GM12891 (cell line): ENCODE measurements around the gene TMEM52.

Experiments used
- DNase-seq: peaks from one replicate; pipeline ENCODE4 v3.0.0; 2011; ENCODE audit warnings: low spot score; ENCODE audit not compliant: insufficient read length
- FAIRE-seq: peaks from 2 replicates; lab custom pipeline; 2011; peaks lifted over from hg19 to GRCh38; lab: Jason Lieb, UNC
- PAX5 ChIP-seq: IDR thresholded peaks from 2 replicates; pipeline ENCODE4 v1.6.1; 2011; ENCODE audit warnings: low read length, moderate library complexity, mild to moderate bottlenecking; ENCODE audit not compliant: insufficient read depth, severe bottlenecking
- POLR2A ChIP-seq: IDR thresholded peaks from 2 replicates; pipeline ENCODE4 v1.6.1; 2011; ENCODE audit warnings: low read depth, low read length, control low read depth
- POLR2AphosphoS5 ChIP-seq: IDR thresholded peaks from 2 replicates; pipeline ENCODE4 v1.6.1; 2011; ENCODE audit warnings: low read depth, low read length, control low read depth
- POU2F2 ChIP-seq: IDR thresholded peaks from 2 replicates; pipeline ENCODE4 v1.6.1; 2011; ENCODE audit warnings: low read depth, mild to moderate bottlenecking, control low read depth, low read length, moderate library complexity
- SPI1 ChIP-seq: IDR thresholded peaks from 2 replicates; pipeline ENCODE4 v1.6.1; 2011; ENCODE audit warnings: low read depth, low read length, control low read depth
- TAF1 ChIP-seq: IDR thresholded peaks from 2 replicates; pipeline ENCODE4 v1.6.1; 2011; ENCODE audit warnings: low read depth, low read length, control low read depth

Gene TMEM52

DNA sequence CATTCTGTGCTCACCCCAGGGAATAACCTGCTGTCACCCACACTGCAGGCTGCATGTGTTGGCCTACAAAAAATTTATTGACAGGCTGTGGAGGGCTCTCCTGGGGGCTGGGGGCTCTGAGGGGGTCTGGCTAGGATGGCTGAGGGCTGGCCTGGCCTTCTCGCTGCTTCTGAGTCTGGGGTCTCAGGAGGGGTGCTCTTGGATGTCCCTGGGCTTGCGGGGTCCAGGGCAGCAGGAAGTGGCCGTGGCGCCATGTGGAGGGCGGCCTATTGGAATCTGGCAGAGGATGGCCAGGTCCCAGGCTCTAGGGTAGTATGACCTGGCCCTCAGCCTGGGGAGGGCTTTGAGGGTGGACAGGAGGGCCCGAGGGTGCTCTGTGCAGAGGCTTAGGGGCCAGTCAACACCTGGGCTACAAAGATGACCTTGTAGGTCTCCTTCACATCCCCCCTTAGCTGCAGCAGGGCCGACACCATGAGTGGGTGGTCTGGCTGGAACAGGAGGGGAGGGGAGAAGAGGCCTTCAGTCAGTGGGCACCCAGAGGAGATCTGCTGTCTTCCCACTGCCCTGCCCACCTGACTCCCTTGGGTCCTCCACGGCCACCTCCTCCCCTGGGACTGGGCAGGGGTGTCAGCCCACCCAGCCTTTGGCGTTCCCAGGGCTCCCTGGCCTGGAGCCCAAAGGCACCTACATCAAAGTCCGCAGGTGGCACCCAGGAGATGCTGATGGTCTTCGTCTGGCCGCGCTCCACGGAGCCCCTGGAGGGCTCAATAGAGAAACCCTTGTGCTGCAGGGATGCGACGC lies 3.0 kb upstream of the TMEM52 start:
- no peak for DNase-seq
- TF ChIP-seq TAF1 (no peak), SPI1 (no peak), POLR2AphosphoS5 (no peak), POLR2A (no peak), POU2F2 (no peak), PAX5 (no peak)
- no peak for FAIRE-seq

GRCh38 chr1:1921459-1921862 lies 2.4 kb upstream of the TMEM52 start:
- DNase-seq (no peak), FAIRE-seq (no peak)
- TF ChIP-seq PAX5 (no peak), POU2F2 (no peak), POLR2AphosphoS5 (no peak), POLR2A (no peak), TAF1 (no peak), SPI1 (no peak)

GRCh38 chr1:1920608-1921458 lies 1.8 kb upstream of the TMEM52 start:
- FAIRE-seq: no peak
- DNase-seq: no peak
- TF ChIP-seq POLR2AphosphoS5: no peak

GRCh38 chr1:1920057-1920607 lies 1.1 kb upstream of the TMEM52 start:
- FAIRE-seq (no peak), DNase-seq (no peak)
- no peak for TF ChIP-seq SPI1
- TF ChIP-seq POLR2AphosphoS5: no peak
- TF ChIP-seq POLR2A: no peak

GRCh38 chr1:1919304-1920056 lies 401 bp upstream of the TMEM52 start:
- no peak for TF ChIP-seq SPI1
- TF ChIP-seq PAX5: no peak
- TF ChIP-seq POLR2AphosphoS5: no peak
- TF ChIP-seq POLR2A: no peak
- no peak for TF ChIP-seq TAF1
- no peak for TF ChIP-seq POU2F2
- DNase-seq: peak; percentile 100
- peak; percentile 99 for FAIRE-seq

DNA sequence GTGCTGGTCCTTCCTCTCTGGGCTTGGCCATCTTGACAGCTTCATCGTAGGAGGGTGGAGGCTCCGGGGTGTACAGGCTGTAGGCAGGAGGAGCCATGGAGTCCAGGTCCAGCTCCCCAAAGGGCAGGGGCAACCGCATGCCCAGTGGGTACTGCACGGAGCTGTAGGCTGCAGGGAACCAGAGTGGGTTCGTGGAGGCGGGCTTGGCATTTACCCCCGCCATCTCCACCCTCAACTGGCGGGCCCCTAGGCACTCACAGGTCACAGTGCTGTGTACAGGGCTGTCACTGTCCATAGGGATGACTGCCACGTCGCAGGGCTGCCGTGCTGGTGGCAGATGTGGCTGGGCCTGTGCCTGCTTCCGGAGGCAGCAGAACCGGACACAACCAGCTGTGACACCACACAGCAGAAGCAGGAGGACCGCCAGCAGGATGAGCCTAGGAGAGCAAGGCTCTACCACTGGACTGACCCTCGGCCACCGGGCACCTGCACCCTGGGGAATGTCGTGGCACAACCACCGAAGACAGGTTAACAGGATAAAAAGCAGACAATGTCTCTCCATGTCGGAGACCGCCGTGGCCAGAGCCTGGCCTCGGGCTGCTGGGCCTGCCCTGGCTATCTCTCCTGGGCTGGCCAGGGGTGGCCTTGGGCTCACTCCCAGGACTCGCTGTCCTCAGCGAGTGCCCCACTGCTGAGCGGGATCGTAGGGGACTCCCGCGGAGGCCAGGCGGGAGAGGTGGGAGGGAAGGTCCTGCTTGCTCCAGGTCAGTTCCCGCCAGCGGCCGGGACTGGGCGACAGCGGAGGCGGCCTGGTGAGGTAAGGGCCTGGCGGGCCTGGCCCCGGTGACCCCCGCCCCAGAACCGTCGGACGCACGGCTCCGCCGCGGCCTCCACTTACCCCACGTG lies 831 bp downstream of the TMEM52 start:
- FAIRE-seq: no peak
- no peak for TF ChIP-seq POLR2AphosphoS5
- no peak for TF ChIP-seq PAX5
- TF ChIP-seq SPI1: no peak
- no peak for TF ChIP-seq POU2F2
- no peak for TF ChIP-seq TAF1
- no peak for TF ChIP-seq POLR2A
- no peak for DNase-seq

- no peak for DNase-seq
- no peak for FAIRE-seq
- no peak for TF ChIP-seq SPI1
- no peak for TF ChIP-seq POLR2A
- TF ChIP-seq TAF1: no peak
- TF ChIP-seq PAX5: no peak
- TF ChIP-seq POU2F2: no peak
Measured at GRCh38 chr1:1917304-1917976, 1.6 kb downstream of the TMEM52 start.

DNA sequence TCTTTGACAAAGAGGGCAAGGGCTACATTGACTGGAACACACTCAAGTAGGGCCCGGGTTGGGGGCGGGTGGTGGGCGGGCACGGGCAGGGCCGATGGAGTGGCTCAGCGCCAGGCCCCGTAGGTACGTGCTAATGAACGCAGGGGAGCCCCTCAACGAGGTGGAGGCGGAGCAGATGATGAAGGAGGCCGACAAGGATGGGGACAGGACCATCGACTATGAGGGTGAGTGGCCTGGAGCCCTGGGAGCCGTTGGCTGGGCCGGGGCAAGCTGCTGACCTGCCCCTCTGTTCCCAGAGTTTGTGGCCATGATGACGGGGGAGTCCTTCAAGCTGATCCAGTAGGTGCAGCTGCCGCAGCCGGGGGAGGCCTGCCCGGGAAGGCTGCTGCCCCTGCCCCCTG lies 2.2 kb downstream of the TMEM52 start:
- no peak for TF ChIP-seq SPI1
- no peak for TF ChIP-seq PAX5
- no peak for TF ChIP-seq POU2F2
- TF ChIP-seq TAF1: no peak
- TF ChIP-seq POLR2AphosphoS5: no peak
- no peak for TF ChIP-seq POLR2A
- FAIRE-seq (no peak), DNase-seq (no peak)
